LNCAP (cell line): ENCODE results near the gene DAB1.

Experiments used
- TF ChIP-seq, protein P1 (sequence below): fragments of 450-650 bp; IDR thresholded peaks from 2 replicates; pipeline ENCODE4 v1.5.1; 2017; ENCODE audit warnings: mild to moderate bottlenecking

DAB1 gene

DNA sequence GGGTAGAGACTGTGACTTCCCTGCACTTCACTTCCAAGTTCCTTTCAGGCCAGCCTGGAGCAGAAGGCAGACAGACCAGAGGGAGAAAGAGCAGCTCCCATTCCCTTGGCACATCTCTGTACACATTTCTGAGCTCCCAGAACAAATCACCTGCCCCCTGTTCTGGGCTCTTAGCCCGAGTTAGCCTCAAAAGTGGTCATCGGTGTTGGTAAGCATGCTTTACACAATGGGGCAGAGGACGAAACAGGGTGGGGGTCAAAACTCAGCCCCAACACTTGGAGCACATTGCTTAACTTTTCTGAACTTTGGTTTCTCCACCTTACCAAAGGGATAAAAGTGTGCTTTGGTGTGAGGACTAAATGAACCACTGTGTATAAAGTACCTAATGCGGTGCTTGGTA is 98.7 kb downstream of the DAB1 start:
- TF ChIP-seq, protein P1, sequence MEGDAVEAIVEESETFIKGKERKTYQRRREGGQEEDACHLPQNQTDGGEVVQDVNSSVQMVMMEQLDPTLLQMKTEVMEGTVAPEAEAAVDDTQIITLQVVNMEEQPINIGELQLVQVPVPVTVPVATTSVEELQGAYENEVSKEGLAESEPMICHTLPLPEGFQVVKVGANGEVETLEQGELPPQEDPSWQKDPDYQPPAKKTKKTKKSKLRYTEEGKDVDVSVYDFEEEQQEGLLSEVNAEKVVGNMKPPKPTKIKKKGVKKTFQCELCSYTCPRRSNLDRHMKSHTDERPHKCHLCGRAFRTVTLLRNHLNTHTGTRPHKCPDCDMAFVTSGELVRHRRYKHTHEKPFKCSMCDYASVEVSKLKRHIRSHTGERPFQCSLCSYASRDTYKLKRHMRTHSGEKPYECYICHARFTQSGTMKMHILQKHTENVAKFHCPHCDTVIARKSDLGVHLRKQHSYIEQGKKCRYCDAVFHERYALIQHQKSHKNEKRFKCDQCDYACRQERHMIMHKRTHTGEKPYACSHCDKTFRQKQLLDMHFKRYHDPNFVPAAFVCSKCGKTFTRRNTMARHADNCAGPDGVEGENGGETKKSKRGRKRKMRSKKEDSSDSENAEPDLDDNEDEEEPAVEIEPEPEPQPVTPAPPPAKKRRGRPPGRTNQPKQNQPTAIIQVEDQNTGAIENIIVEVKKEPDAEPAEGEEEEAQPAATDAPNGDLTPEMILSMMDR = no peak

DNA sequence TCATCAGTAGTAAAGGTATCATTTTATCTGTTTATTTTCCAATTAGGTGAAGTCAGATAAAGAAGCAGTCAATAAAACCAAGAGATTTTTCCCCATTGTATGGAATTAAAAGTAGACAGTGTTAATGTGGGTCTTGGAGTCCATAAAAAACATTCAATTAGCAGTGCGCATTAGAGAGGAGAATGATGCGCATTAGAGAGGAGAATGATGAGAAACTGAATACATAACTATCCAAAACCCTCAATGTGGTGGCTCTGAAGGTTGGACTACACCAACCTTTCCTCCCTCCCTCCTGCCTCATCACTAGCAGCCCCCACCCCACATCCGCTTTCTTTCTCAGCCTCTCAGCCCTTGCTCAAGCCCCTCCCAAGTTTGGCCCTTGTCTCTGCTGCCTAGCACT is 99.5 kb downstream of the DAB1 start:
- TF ChIP-seq, protein P1 = no peak

DNA sequence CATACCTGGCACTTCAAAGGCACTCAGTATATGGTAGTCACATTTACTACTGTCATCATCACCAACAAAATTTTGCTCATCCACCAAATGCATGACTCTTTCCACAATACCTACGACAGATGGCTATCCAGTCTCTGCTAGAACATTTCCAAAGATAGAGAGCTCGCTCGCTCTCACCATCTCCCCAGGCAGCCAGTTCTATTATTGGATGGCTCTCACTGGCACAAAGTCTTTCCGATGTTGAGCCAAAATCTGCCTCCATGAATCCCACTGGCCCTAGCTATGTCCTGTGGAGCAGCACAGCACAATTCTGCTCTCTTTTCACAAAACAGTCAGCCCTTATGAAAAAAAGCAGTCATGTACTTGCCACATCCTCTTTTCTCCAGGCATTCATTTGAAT is 102.1 kb downstream of the DAB1 start:
- TF ChIP-seq, protein P1 = no peak

DNA sequence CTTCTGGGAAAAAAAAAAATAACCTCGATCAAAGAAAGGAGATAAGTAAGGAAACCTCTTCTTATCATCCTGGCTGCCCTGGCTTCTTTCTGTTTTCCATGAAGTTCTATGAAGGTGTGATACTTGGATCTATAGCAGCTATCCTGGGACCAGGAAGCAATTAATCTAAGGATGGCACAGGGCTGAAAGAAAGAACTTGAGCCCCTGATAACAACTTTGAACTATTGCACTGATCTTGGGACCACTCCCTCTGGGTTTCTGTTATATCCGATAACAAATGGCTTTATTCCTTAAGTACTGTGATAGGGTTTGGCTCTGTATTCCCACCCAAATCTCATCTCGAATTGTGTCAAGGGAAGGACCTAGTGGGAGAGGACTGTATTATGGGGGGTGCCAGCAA is 104.1 kb downstream of the DAB1 start:
- TF ChIP-seq, protein P1 = no peak

DNA sequence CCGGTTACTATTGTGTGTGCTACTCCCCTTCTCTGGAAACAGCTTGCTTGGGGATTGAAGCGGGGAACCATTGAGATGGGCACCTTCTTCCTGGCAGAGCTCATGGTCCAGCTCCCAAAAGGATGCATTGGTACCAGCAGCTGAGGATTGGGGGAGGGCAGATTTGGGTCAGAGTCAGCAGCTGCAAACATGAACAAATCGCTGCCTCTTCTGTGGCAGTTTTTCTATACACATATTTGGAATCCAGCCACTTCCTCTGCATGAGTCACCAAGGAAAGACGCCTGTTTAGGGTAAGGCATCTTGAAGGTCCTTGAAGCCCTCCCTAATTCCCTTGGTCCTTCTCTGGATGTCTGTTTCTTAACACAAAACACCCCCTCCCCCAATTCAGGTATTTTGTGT is 104.7 kb downstream of the DAB1 start:
- TF ChIP-seq, protein P1 = no peak

DNA sequence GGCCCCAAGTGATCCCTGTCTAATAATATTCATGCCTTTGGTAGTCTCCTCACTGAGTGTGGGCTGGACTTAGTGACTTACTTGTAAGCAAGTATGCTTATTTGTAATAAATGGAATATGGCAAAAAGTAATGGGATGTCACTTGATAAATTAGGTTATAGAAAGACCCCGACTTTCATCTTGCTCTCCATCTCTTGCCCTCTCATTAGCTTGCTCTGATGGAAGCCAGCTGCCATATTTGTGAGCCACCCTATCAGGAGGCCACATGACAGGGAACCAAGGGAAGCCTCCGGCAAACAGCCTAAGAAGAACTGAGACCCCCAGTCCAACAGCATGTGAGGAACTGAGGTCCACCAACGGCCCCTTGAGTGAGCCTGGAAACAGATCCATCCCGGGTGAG is 107.0 kb downstream of the DAB1 start:
- TF ChIP-seq, protein P1 = no peak

DNA sequence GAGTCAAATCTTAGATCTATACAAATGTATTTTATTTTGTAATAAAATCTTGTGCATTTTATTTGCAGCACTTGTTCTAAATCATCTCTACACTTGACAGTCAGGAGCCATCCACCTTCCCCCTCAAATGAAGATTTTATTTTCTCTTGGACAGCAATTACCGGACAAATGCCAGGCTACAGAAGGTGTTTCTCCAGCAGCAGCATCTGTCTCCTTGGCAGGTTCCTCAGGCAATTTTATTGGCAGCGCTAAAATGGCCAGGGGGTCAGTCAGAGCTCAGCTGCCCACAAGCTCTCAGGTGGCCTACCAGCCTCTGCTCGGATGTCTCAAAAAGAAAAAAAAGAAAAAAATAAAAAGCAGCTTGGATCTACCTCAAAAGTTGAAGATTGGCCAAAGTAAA is 107.6 kb downstream of the DAB1 start:
- TF ChIP-seq, protein P1 = no peak

DNA sequence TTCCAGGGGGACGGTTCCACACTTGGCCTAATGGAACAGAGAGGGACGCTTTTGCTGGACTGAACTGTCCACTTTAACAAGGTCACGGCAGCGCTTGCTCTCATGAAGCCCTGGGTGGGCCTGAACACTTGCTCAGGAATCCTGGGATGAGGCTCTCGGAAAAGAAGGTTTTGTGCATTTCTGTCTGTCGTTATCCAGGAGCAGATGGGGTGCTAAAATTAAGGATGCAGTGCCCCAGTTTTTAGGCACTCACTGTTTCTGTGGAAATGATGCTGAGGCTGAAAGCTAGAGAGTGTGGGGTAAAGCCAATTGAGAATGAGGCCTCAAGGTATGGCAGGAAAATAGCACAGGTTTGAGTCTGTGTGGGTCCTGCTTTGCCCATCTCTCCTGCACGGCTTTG is 111.0 kb downstream of the DAB1 start:
- TF ChIP-seq, protein P1 = no peak
